WTC11 (cell line): ENCODE data around the gene LDB2. TPM values are rescaled to one million over a fixed set of nuclear protein-coding genes. Genes with fewer than 3 reads are reported as not detected.

Experiments used
- ATAC-seq: fragments of 200-7000 bp; cut with Tn5 transposase; 2 replicates; pipeline ENCODE4 v1.10.0; 2021; ENCODE audit warnings: mild to moderate bottlenecking, moderate library complexity
- CTCF ChIA-PET: fragments of 300-600 bp; sonication (Branson Sonifier 250); formaldehyde crosslinking; loops from one replicate; lab custom pipeline; 2021; ENCODE audit warnings: antibody characterized with exemption; lab: Charles Lee
- POLR2A ChIA-PET: fragments of 350-600 bp; sonication (Branson Sonifier 250); formaldehyde crosslinking; loops from one replicate; lab custom pipeline; 2021; ENCODE audit warnings: antibody characterized with exemption; lab: Charles Lee
- DNase-seq: peaks from one replicate; pipeline ENCODE4 v3.0.0; 2021; ENCODE audit warnings: low spot score
- H3K27ac Mint-ChIP-seq: 2 replicates; pipeline ENCODE4 v1.8.0; 2021; ENCODE audit warnings: mixed read lengths
- H3K27me3 Mint-ChIP-seq: 2 replicates; pipeline ENCODE4 v1.8.0; 2021; ENCODE audit warnings: low read depth, mild to moderate bottlenecking, moderate library complexity, mixed read lengths
- H3K36me3 Mint-ChIP-seq: 2 replicates; pipeline ENCODE4 v1.8.0; 2021; ENCODE audit warnings: mixed read lengths
- H3K4me1 Mint-ChIP-seq: 2 replicates; pipeline ENCODE4 v1.8.0; 2022; ENCODE audit warnings: mixed read lengths
- H3K4me3 Mint-ChIP-seq: 2 replicates; pipeline ENCODE4 v1.8.0; 2021; ENCODE audit warnings: mild to moderate bottlenecking, moderate library complexity, mixed read lengths
- H3K9me3 Mint-ChIP-seq: 2 replicates; pipeline ENCODE4 v1.8.0; 2021; ENCODE audit warnings: mixed read lengths
- AFF4 ChIP-seq: sonication (generic); formaldehyde crosslinking; IDR thresholded peaks from 2 replicates; pipeline ENCODE4 v1.8.1; 2023; ENCODE audit warnings: mild to moderate bottlenecking, missing genetic modification reagents, borderline replicate concordance
- ARID4B ChIP-seq: sonication (generic); formaldehyde crosslinking; IDR thresholded peaks from 2 replicates; pipeline ENCODE4 v1.8.0; 2023; ENCODE audit warnings: missing genetic modification reagents, mild to moderate bottlenecking, borderline replicate concordance
- ATF6 ChIP-seq: sonication (generic); formaldehyde crosslinking; IDR thresholded peaks from 2 replicates; pipeline ENCODE4 v1.8.1; 2023; ENCODE audit warnings: mild to moderate bottlenecking, missing genetic modification reagents
- CBFB ChIP-seq: sonication (generic); formaldehyde crosslinking; IDR thresholded peaks from 2 replicates; pipeline ENCODE4 v1.8.1; 2022; ENCODE audit warnings: mild to moderate bottlenecking, low read depth, missing genetic modification reagents
- CTCF ChIP-seq: fragments of 200-600 bp; IDR thresholded peaks from 2 replicates; pipeline ENCODE4 v1.8.0; 2022; ENCODE audit warnings: antibody characterized with exemption
- HMGXB4 ChIP-seq: sonication (generic); formaldehyde crosslinking; IDR thresholded peaks from 2 replicates; pipeline ENCODE4 v1.8.1; 2023; ENCODE audit warnings: mild to moderate bottlenecking, moderate library complexity, missing genetic modification reagents
- TCF7 ChIP-seq: sonication (generic); formaldehyde crosslinking; IDR thresholded peaks from 2 replicates; pipeline ENCODE4 v1.8.0; 2022; ENCODE audit warnings: mild to moderate bottlenecking, low read depth, missing genetic modification reagents, moderate library complexity
- TEAD1 ChIP-seq: sonication (generic); formaldehyde crosslinking; IDR thresholded peaks from 2 replicates; pipeline ENCODE4 v1.8.0; 2022; ENCODE audit warnings: mild to moderate bottlenecking, missing genetic modification reagents
- TP53 ChIP-seq: sonication (generic); formaldehyde crosslinking; IDR thresholded peaks from 2 replicates; pipeline ENCODE4 v1.8.1; 2023; ENCODE audit warnings: mild to moderate bottlenecking, missing genetic modification reagents
- ZNF396 ChIP-seq: fragments of 250-450 bp; sonication (Bioruptor Pico); IDR thresholded peaks from 2 replicates; pipeline ENCODE4 v1.8.0; 2021; ENCODE audit warnings: mild to moderate bottlenecking, moderate library complexity, borderline replicate concordance
- ZNF416 ChIP-seq: fragments of 250-450 bp; sonication (Bioruptor Pico); IDR thresholded peaks from 2 replicates; pipeline ENCODE4 v1.9.0; 2021; ENCODE audit warnings: mild to moderate bottlenecking, inconsistent platforms
- total RNA-seq: library from RNA; stranded (reverse); gene quantifications from 3 replicates; pipeline ENCODE4 v1.2.3, GENCODE V29; 2021

The LDB2 gene
- total RNA-seq, 1 experiment from 2014 or later: 62.4 TPM

GRCh38 chr4:16846540-16847117 lies 51.8 kb downstream of the LDB2 start (continued):
- no peak for TF ChIP-seq CTCF
- no peak for TF ChIP-seq AFF4
- no peak for TF ChIP-seq ZNF416 (CRISPR knock-in tag)

- peaks cover 12% of the 10 kb centered on the region; the same call in 1 of the 2 replicates for H3K36me3 Mint-ChIP-seq
- H3K27me3 Mint-ChIP-seq: no peaks in the 10 kb centered on the region
- CTCF ChIA-PET: interaction anchor here (0.8 to 1.9 kb wide), 6 partner anchors 14 to 72 kb away, joined by 3 to 9 read pairs (median 4); no protein-coding TSS in a partner anchor
- TF ChIP-seq TEAD1 (CRISPR knock-in tag) (no peak), ATF6 (no peak), TP53 (CRISPR knock-in tag) (no peak), ARID4B (CRISPR knock-in tag) (no peak), ZNF416 (CRISPR knock-in tag) (no peak), CBFB (CRISPR knock-in tag) (no peak), TCF7 (CRISPR knock-in tag) (no peak), ZNF396 (no peak), HMGXB4 (CRISPR knock-in tag) (no peak)
- no peak for DNase-seq
- H3K9me3 Mint-ChIP-seq: no peaks in the 10 kb centered on the region
- ATAC-seq: peak; percentile 22
- peaks cover 76% of the 10 kb centered on the region for H3K4me1 Mint-ChIP-seq
- POLR2A ChIA-PET: interaction anchor here (0.7 kb wide), 2 partner anchors 196 to 270 kb away, joined by 3 to 9 read pairs; no protein-coding TSS in a partner anchor
- peak overlapping the region; percentile 82 for H3K27ac Mint-ChIP-seq
- H3K4me3 Mint-ChIP-seq: no peak overlapping the region
Measured at GRCh38 chr4:16844816-16845586, 53.4 kb downstream of the LDB2 start.
